ENCODE results near the gene COLEC12. TPM values are rescaled to one million over a fixed set of nuclear protein-coding genes. Genes with fewer than 3 reads are reported as not detected.

COLEC12 gene
- not detected for total RNA-seq

GRCh38 chr18:500632-501405 is at the start of gene COLEC12:
COLEC12 (minus strand) TSS chr18:500701; CDS start chr18:500514, 187 bp downstream.
- ChIA-PET CTCF (no interaction called here), POLR2A (no interaction called here)

GRCh38 chr18:549967-550366 is 49.5 kb upstream of the COLEC12 start:
- ChIA-PET CTCF (no interaction called here), POLR2A (no interaction called here)

- POLR2A ChIA-PET, result no interaction called here
- CTCF ChIA-PET, result no interaction called here
These were observed 43.1 kb upstream of the COLEC12 start for GRCh38 chr18:543447-544078.

- CTCF ChIA-PET, result no interaction called here
- POLR2A ChIA-PET, result no interaction called here
These were observed 33.6 kb upstream of the COLEC12 start for GRCh38 chr18:533995-534601.

GRCh38 chr18:532632-533031 is 32.1 kb upstream of the COLEC12 start:
- CTCF ChIA-PET, result no interaction called here

GRCh38 chr18:532018-532417 is 31.5 kb upstream of the COLEC12 start:
- ChIA-PET CTCF (no interaction called here), POLR2A (no interaction called here)

More at GRCh38 chr18:532632-533031, 32.1 kb upstream of the COLEC12 start:
- POLR2A ChIA-PET, result no interaction called here

GRCh38 chr18:527146-527545 is 26.6 kb upstream of the COLEC12 start:
- ChIA-PET CTCF (no interaction called here), POLR2A (no interaction called here)

GRCh38 chr18:526681-527080 is 26.2 kb upstream of the COLEC12 start:
- CTCF ChIA-PET, result no interaction called here
- POLR2A ChIA-PET, result no interaction called here

- POLR2A ChIA-PET, result no interaction called here
These were observed 24.7 kb upstream of the COLEC12 start for GRCh38 chr18:525036-525797.

GRCh38 chr18:524466-524865 is 24.0 kb upstream of the COLEC12 start:
- ChIA-PET POLR2A (no interaction called here), CTCF (no interaction called here)

More at GRCh38 chr18:525036-525797, 24.7 kb upstream of the COLEC12 start:
- CTCF ChIA-PET, result no interaction called here

- POLR2A ChIA-PET, result no interaction called here
- CTCF ChIA-PET, result no interaction called here
These were observed 23.1 kb upstream of the COLEC12 start for GRCh38 chr18:523561-523960.

- POLR2A ChIA-PET, result no interaction called here
These were observed 18.7 kb upstream of the COLEC12 start for GRCh38 chr18:519019-519879.

GRCh38 chr18:518081-518480 is 17.6 kb upstream of the COLEC12 start:
- ChIA-PET CTCF (no interaction called here), POLR2A (no interaction called here)

More at GRCh38 chr18:519019-519879, 18.7 kb upstream of the COLEC12 start:
- CTCF ChIA-PET, result interaction anchor here (0.9 kb wide), 1 partner anchor 12 kb away, joined by 3 read pairs; no protein-coding TSS in a partner anchor

GRCh38 chr18:515838-516237 is 15.3 kb upstream of the COLEC12 start:
- ChIA-PET POLR2A (no interaction called here), CTCF (no interaction called here)

- CTCF ChIA-PET, result no interaction called here
- POLR2A ChIA-PET, result no interaction called here
These were observed 14.8 kb upstream of the COLEC12 start for GRCh38 chr18:515156-515815.

- CTCF ChIA-PET, result no interaction called here
- POLR2A ChIA-PET, result no interaction called here
These were observed 13.5 kb upstream of the COLEC12 start for GRCh38 chr18:513826-514530.

- ChIA-PET CTCF (no interaction called here), POLR2A (no interaction called here)
These were observed 12.5 kb upstream of the COLEC12 start for GRCh38 chr18:512957-513356.

- ChIA-PET POLR2A (no interaction called here), CTCF (no interaction called here)
These were observed 8.3 kb upstream of the COLEC12 start for GRCh38 chr18:508835-509234.

GRCh38 chr18:507636-508035 is 7.1 kb upstream of the COLEC12 start:
- ChIA-PET POLR2A (no interaction called here), CTCF (interaction anchor here (1.4 kb wide), 1 partner anchor 11 kb away, joined by 3 read pairs; no protein-coding TSS in a partner anchor)
